ENCODE results near the gene NDUFB5. TPM values are rescaled to one million over a fixed set of nuclear protein-coding genes. Genes with fewer than 3 reads are reported as not detected.

NDUFB5 gene
- total RNA-seq, 1 experiment from 2014 or later = 281 TPM

Other genes starting within 250 kb of the NDUFB5 start
- 31.7 and 33.8 TPM in 2 replicates for gene GNB4, start 153.3 kb upstream of the NDUFB5 start, total RNA-seq (2014; rRNA removed; shearing (Covaris generic))
- gene ACTL6A, start 41.9 kb upstream of the NDUFB5 start, total RNA-seq (2014; rRNA removed; shearing (Covaris generic)) = 184 and 235 TPM in 2 replicates
- 69.4 and 96.8 TPM in 2 replicates for gene MRPL47, start 156 bp upstream of the NDUFB5 start, total RNA-seq (2014; rRNA removed; shearing (Covaris generic))
- gene USP13, start 48.2 kb downstream of the NDUFB5 start, total RNA-seq (2014; rRNA removed; shearing (Covaris generic)) = 5.3 and 10.3 TPM in 2 replicates

All from H4 (cell line).